ENCODE results near the gene LRRC27. TPM values are rescaled to one million over a fixed set of nuclear protein-coding genes. Genes with fewer than 3 reads are reported as not detected.

Gene LRRC27
- total and polyA plus RNA-seq, 12 donors: 6.5 to 17.6 (median 9.9) TPM

DNA sequence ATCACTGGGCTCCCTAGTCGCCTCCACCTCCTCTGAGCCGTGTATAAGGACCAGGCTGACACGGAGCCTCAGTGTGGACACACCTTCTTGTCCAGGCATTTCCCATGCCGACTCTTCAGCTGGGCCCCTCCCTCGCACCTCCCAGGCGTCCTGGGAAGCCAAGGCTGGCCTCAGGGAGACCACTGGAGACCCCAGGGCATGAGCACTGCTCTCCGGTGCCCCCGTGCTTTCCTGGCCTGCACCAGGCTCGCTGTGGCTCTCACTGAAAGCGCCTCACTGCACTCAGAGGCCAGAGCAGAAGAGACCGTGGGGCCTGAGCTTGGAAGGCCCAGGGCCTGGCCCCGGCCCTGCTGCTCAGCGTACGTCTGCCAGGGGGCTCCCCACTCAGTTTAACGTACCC, 31.4 kb downstream of the LRRC27 start:
- no peaks in the 10 kb centered on the region for H3K4me1 ChIP-seq (replicated peaks in 1 of 2)
- intact Hi-C loops (cut with DNase I): no loop called here
- H3K4me3 ChIP-seq: no peak overlapping the region
- WGBS, 4 donors: 86 to 97% (median 90%) methylated on average over 6 to 15 of the region's 15 CpGs
- H3K36me3 ChIP-seq (replicated peaks in 1 of 2): no peaks in the 10 kb centered on the region
- no peak for TF ChIP-seq POLR2A (IDR thresholded peaks at IDR 0.05)
- TF ChIP-seq, protein P1, sequence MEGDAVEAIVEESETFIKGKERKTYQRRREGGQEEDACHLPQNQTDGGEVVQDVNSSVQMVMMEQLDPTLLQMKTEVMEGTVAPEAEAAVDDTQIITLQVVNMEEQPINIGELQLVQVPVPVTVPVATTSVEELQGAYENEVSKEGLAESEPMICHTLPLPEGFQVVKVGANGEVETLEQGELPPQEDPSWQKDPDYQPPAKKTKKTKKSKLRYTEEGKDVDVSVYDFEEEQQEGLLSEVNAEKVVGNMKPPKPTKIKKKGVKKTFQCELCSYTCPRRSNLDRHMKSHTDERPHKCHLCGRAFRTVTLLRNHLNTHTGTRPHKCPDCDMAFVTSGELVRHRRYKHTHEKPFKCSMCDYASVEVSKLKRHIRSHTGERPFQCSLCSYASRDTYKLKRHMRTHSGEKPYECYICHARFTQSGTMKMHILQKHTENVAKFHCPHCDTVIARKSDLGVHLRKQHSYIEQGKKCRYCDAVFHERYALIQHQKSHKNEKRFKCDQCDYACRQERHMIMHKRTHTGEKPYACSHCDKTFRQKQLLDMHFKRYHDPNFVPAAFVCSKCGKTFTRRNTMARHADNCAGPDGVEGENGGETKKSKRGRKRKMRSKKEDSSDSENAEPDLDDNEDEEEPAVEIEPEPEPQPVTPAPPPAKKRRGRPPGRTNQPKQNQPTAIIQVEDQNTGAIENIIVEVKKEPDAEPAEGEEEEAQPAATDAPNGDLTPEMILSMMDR (IDR thresholded peaks at IDR 0.05): no peak
- no peaks in the 10 kb centered on the region for H3K9me3 ChIP-seq (replicated peaks in 1 of 3)
- no peaks in the 10 kb centered on the region for H3K27me3 ChIP-seq
- no peak for DNase-seq
- H3K27ac ChIP-seq: no peak overlapping the region

DNA sequence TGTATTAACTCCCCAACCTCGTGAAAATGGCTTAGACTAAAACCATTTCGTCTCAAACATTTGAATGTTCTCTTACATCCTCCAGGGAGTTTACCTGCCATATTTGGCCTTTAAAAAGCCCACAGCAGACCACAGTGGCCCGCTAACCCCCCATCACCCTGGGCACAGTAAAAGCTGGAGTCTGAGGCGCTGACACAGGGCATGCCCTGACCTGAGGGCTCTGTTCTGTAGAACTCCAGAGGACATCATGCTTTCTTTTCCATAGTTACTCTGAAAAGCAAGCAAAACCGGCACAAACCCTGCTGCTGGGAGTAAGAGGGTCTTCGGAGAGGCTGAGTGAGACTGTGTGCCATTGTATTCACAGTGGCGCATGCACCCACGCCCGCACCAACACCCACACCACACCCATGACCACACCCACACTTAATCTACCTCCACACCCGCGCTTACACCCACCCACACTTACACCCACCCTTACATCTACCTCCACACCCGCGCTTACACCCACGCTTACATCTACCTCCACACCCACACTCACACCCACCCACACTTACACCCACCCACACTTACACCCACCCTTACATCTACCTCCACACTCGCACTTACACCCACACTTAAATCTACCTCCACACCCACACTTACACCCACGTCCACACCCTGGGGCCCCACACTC, 32.1 kb downstream of the LRRC27 start:
- H3K9me3 ChIP-seq (replicated peaks in 1 of 3): no peaks in the 10 kb centered on the region
- 62 to 76% (median 71%) methylated on average over 14 to 16 of the region's 16 CpGs for WGBS, 4 donors
- no peak for DNase-seq
- H3K4me3 ChIP-seq: no peak overlapping the region
- H3K4me1 ChIP-seq (replicated peaks in 1 of 2): no peaks in the 10 kb centered on the region
- no peaks in the 10 kb centered on the region for H3K36me3 ChIP-seq (replicated peaks in 1 of 2)
- intact Hi-C loops (cut with DNase I): no loop called here
- no peak overlapping the region for H3K27ac ChIP-seq
- no peak for TF ChIP-seq POLR2A (IDR thresholded peaks at IDR 0.05)
- TF ChIP-seq, protein P1 (IDR thresholded peaks at IDR 0.05): no peak
- no peaks in the 10 kb centered on the region for H3K27me3 ChIP-seq

DNA sequence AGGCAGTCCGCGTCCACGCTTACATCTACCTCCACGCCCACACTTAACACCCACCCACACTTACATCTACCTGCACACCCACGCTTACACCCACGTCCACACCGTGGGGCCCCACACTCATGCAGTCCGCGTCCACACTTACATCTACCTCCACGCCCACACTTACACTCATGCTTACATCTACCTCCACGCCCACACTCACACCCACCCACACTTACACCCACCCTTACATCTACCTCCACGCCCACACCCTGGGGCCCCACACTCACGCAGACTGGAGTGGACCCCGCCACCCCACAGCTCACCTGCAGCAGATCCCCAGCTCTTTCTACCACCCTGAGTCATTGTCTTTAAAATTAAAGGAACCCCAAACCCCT, 32.6 kb downstream of the LRRC27 start:
- Histone ChIP-seq H3K4me1 (replicated peaks in 1 of 2) (no peaks in the 10 kb centered on the region), H3K4me3 (no peak overlapping the region), H3K36me3 (replicated peaks in 1 of 2) (no peaks in the 10 kb centered on the region), H3K9me3 (replicated peaks in 1 of 3) (no peaks in the 10 kb centered on the region), H3K27ac (no peak overlapping the region), H3K27me3 (no peaks in the 10 kb centered on the region)
- intact Hi-C loops (cut with DNase I): no loop called here
- 50 to 84% (median 62%) methylated on average over 5 to 14 of the region's 14 CpGs for WGBS, 4 donors
- TF ChIP-seq, protein P1 (IDR thresholded peaks at IDR 0.05): no peak
- TF ChIP-seq POLR2A (IDR thresholded peaks at IDR 0.05): no peak
- no peak for DNase-seq

DNA sequence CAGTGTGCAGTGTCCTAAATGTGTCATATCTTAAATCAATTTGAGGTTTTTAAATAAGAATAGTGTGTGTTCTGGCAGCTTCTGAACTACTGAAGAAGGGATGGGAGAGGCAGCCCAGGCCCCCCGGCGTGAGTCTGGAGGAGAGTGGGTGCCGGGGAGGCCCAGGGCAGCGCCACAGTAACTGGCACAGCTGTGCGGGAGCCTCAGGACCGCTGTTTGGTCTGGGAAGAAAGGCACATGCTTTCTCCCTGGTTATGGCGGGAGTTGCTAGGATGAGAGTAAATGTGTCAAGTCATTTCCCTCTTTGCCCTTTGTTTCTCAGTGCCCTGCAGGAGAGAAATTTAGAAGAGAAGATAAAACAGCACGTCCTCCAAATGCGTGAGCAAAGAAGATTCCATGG, 33.1 kb downstream of the LRRC27 start:
- Histone ChIP-seq H3K27ac (no peak overlapping the region), H3K36me3 (replicated peaks in 1 of 2) (no peaks in the 10 kb centered on the region), H3K27me3 (no peaks in the 10 kb centered on the region), H3K4me1 (replicated peaks in 1 of 2) (no peaks in the 10 kb centered on the region), H3K4me3 (no peak overlapping the region), H3K9me3 (replicated peaks in 1 of 3) (no peaks in the 10 kb centered on the region)
- no peak for TF ChIP-seq POLR2A (IDR thresholded peaks at IDR 0.05)
- TF ChIP-seq, protein P1 (IDR thresholded peaks at IDR 0.05): no peak
- 85 to 96% (median 90%) methylated on average over 8 to 9 of the region's 9 CpGs for WGBS, 4 donors
- no peak for DNase-seq
- intact Hi-C loops (cut with DNase I): no loop called here

Data from adrenal gland (tissue), 12 donors.